Glutamatergic neuron (in vitro differentiated cells): ENCODE measurements around the gene SLC47A2. TPM values are rescaled to one million over a fixed set of nuclear protein-coding genes. Genes with fewer than 3 reads are reported as not detected.

ENCODE experiments used
- DNase-seq: peaks from one replicate; pipeline ENCODE4 v3.0.0; 2022
- H3K27ac Mint-ChIP-seq: one replicate; pipeline ENCODE4 v1.8.0; 2020; ENCODE audit warnings: mild to moderate bottlenecking, mixed read lengths, inconsistent platforms; ENCODE audit not compliant: unreplicated experiment
- H3K27me3 Mint-ChIP-seq: one replicate; pipeline ENCODE4 v1.8.0; 2020; ENCODE audit warnings: mild to moderate bottlenecking, moderate library complexity, mixed read lengths, inconsistent platforms; ENCODE audit not compliant: unreplicated experiment
- H3K36me3 Mint-ChIP-seq: one replicate; pipeline ENCODE4 v1.8.0; 2020; ENCODE audit warnings: mild to moderate bottlenecking, mixed read lengths, inconsistent platforms; ENCODE audit not compliant: unreplicated experiment
- H3K4me1 Mint-ChIP-seq: one replicate; pipeline ENCODE4 v1.8.0; 2020; ENCODE audit warnings: mild to moderate bottlenecking, low read depth, mixed read lengths, inconsistent platforms; ENCODE audit not compliant: unreplicated experiment
- H3K4me3 Mint-ChIP-seq: one replicate; pipeline ENCODE4 v1.8.0; 2020; ENCODE audit warnings: mild to moderate bottlenecking, mixed read lengths, inconsistent platforms; ENCODE audit not compliant: unreplicated experiment
- H3K9me3 Mint-ChIP-seq: one replicate; pipeline ENCODE4 v1.8.0; 2020; ENCODE audit warnings: mild to moderate bottlenecking, moderate library complexity, mixed read lengths, inconsistent platforms; ENCODE audit not compliant: unreplicated experiment
- CTCF ChIP-seq: fragments of 200-600 bp; sonication (generic); IDR thresholded peaks from one replicate; pipeline ENCODE4 v1.5.0; 2021; ENCODE audit not compliant: partially characterized antibody, unreplicated experiment
- total RNA-seq: library from RNA; stranded (reverse); fragmentation: NEBNext Ultra II Directional; extraction: Animal tissue kit (Norgen Biotek cat#: 25700); gene quantifications from one replicate; pipeline ENCODE4 v1.2.1, GENCODE V29; 2021; ENCODE audit not compliant: unreplicated experiment

SLC47A2 gene
- total RNA-seq, 1 donor from 2014 or later: not detected

GRCh38 chr17:19728084-19728495, 11.7 kb upstream of the SLC47A2 start:
- no peaks in the 10 kb centered on the region for H3K4me1 Mint-ChIP-seq
- peaks cover 7% of the 10 kb centered on the region for H3K36me3 Mint-ChIP-seq
- DNase-seq: no peak
- H3K4me3 Mint-ChIP-seq: no peak overlapping the region
- no peaks in the 10 kb centered on the region for H3K9me3 Mint-ChIP-seq
- TF ChIP-seq CTCF: no peak
- no peaks in the 10 kb centered on the region for H3K27me3 Mint-ChIP-seq
- H3K27ac Mint-ChIP-seq: no peak overlapping the region

GRCh38 chr17:19727501-19728078, 11.2 kb upstream of the SLC47A2 start:
- DNase-seq: no peak
- Mint-ChIP-seq H3K27ac (no peak overlapping the region), H3K27me3 (no peaks in the 10 kb centered on the region), H3K9me3 (no peaks in the 10 kb centered on the region), H3K4me3 (no peak overlapping the region), H3K36me3 (peaks cover 7% of the 10 kb centered on the region), H3K4me1 (no peaks in the 10 kb centered on the region)
- TF ChIP-seq CTCF: no peak

DNA sequence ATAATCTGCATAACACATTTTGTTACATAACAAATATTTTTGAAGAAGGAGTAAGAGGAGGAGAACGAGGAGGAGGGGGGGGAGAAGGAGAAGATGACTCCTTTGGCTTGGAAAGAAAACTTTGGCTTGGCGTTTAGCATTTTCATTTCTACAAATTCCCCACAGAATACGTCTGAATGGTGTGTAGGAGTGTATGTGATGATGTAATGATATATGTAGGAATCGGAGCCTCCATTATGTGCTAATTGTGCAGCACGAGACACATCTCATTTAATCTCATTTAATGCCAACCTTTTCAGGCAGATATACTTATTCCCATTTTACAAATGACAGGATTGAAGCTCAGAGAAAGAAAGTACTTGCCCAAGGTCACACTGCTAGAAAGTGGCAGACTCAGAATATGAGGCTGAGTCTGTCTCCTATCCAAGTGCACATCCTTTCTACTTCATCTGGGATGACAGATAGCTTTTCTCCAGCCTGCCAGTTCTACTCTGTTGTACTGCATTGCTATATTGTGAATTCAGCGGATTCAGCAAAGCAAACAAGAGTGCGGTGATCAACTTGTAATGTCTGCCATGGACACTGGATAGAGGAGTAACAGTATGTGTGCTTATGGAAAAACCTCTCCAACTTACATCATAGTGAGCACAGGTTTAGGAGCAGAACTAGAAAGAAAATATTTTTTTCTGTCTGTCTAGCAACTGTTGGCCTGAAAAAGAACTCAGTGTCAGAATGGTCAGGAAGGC, 10.4 kb upstream of the SLC47A2 start:
- Mint-ChIP-seq H3K4me3 (no peak overlapping the region), H3K9me3 (no peaks in the 10 kb centered on the region), H3K4me1 (no peaks in the 10 kb centered on the region), H3K27me3 (no peaks in the 10 kb centered on the region), H3K27ac (no peak overlapping the region), H3K36me3 (peaks cover 7% of the 10 kb centered on the region)
- no peak for DNase-seq
- TF ChIP-seq CTCF: no peak

GRCh38 chr17:19725486-19725885, 9.1 kb upstream of the SLC47A2 start:
- no peak for DNase-seq
- TF ChIP-seq CTCF: no peak
- H3K27ac Mint-ChIP-seq: no peak overlapping the region
- peaks cover 7% of the 10 kb centered on the region for H3K36me3 Mint-ChIP-seq
- H3K4me1 Mint-ChIP-seq: no peaks in the 10 kb centered on the region
- no peak overlapping the region for H3K4me3 Mint-ChIP-seq
- no peaks in the 10 kb centered on the region for H3K27me3 Mint-ChIP-seq
- no peaks in the 10 kb centered on the region for H3K9me3 Mint-ChIP-seq
